Mesenteric fat pad (tissue), 1 donor: ENCODE results near the gene APOL6. TPM values are rescaled to one million over a fixed set of nuclear protein-coding genes. Genes with fewer than 3 reads are reported as not detected.
"Not testable (repeated sequence)": the region's sequence is repeated elsewhere in the genome, so short reads cannot be mapped to it uniquely, and the experiment has no call there.

Source experiments
- DNase-seq: peaks from one replicate; pipeline ENCODE4 v3.0.0-alpha.2; 2020; ENCODE audit warnings: low spot score
- total RNA-seq: library from RNA; stranded (reverse); fragmentation: NEBNext Ultra II Directional; extraction: Animal tissue kit (Norgen Biotek cat#: 25700); gene quantifications from one replicate; pipeline ENCODE4 v1.2.1, GENCODE V29; 2021
- donor health status: DM: yes; HTN: yes; CAD: no.

Gene APOL6
- total RNA-seq, 1 donor from 2014 or later: 99.8 TPM

DNA sequence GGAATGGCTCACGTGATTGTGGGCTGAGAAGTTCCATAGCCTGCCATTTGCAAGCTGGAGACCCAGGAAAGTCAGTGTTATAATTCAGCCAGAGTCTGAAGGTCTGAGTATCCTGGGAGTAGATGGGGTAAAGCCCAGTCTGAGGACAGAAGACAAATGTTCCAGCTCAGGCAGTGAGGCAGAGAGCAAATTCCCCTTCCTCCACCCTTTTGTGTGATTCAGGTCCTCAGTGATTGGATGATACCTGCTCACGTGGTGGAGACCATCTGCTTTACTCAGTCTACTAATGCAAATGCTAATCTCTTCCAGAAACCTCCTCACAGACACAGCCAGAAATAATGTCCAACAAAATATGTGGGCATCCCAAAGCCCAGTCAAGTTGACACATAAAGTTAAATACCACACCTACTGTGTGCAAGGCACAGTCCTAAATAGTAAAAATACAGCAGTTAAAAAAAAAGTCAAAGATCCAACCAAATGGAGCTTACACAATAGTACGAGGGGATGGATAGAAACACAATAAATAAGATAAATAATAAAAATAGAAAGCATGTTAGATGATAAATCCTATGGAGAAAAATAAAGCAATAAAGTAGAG, 13.2 kb upstream of the APOL6 start:
- DNase-seq: no peak

GRCh38 chr22:35637254-35637653, 11.0 kb upstream of the APOL6 start:
- peak; percentile 59 for DNase-seq

- DNase-seq: peak; percentile 33
Observed at GRCh38 chr22:35638001-35638400, 10.2 kb upstream of the APOL6 start.

DNA sequence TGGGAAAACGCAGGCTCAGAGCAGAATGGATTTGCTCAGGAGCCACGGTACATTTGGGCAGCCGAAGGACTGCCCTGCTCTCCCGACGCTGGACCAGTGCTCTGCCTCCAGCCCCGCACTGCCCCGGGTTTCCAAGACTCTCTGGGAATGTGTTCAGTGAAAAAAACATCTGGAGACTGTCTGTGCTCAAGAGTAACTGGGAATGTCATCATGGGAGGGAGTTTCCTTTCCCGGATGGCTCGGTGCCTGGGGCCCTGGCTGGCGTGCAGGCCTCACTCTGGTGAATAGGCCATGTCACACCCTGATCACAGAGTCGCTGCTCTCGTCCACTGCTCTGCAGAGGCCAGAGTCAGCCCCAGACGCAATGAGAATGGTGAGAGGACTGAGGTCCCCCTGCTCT, 9.8 kb upstream of the APOL6 start:
- peak; percentile 92 for DNase-seq

DNA sequence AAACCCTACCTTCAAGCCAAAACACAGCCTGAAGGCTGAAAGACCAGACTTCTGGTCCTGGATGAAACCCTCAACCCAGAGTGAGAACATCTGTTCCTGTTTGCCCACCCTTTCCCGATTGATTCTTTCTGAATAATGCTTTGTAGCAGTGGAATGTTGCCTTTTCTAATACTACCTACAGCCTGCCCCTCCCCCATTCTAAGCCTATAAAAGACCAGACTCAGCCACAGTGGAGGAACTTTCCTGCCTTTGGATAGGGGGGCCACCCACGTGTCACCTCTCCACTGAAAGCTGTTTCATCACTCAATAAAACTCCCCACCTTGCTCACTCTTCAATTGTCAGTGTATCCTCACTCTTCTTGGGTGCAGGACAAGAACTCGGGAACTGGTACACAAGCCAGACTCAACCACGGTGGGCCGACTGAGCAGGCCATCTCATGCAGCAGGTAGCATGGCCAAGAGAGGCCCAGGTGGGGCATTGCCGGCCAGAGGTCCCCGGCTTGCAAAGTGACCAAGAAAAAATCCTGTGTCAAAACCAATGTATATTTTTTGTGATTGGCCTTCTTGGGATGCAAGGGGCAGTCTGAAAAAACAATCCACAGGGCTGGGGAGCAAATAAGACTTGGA, 6.6 kb upstream of the APOL6 start:
- DNase-seq: peak; percentile 83

- DNase-seq: peak; percentile 83
Observed at GRCh38 chr22:35642305-35642741, 5.9 kb upstream of the APOL6 start.

- DNase-seq: peak; percentile 59
Observed at GRCh38 chr22:35643991-35644390, 4.3 kb upstream of the APOL6 start.

- no peak for DNase-seq
Observed at GRCh38 chr22:35645646-35646045, 2.6 kb upstream of the APOL6 start.

GRCh38 chr22:35649026-35649553, 844 bp downstream of the APOL6 start:
- DNase-seq: no peak

- no peak for DNase-seq
Observed at GRCh38 chr22:35649636-35650250, 1.5 kb downstream of the APOL6 start.

DNA sequence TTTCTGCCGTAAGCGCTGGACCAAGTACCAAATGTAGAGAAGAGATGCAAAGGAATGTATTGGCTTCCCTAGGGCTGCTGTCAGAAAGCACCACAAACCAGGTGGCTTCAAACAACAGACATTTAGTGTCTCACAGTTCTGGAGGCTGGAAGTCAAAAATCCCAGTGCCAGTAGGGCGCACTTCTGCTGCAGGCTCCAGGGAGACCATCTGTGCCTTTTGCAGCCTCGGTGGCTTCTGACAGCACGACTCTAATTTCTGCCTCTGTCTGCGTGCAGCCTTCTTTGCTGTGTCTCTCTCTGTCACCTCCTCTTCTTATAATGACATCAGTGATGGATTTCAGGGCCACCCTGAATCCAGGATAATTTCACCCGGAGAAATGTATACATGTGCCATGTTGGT, 2.8 kb downstream of the APOL6 start:
- DNase-seq: no peak

DNA sequence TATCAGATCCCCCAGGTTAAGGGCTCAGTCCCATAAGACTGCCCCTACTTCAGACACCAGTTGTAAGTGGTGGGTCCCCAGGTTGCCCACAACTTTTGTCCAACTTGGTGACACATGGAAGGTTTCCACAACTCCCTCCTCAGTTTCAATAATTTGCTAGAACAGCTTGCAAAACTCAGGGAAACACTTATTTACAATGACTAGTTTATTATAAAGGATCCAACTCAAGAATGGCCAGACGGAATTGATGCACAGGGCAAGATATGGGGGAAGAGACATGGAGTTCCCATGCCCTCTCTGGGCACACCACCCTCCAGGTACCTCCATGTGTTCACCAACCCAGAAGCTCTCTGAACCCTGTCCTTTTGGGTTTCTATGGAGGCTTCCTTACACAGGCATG, 5.6 kb downstream of the APOL6 start:
- no peak for DNase-seq

DNA sequence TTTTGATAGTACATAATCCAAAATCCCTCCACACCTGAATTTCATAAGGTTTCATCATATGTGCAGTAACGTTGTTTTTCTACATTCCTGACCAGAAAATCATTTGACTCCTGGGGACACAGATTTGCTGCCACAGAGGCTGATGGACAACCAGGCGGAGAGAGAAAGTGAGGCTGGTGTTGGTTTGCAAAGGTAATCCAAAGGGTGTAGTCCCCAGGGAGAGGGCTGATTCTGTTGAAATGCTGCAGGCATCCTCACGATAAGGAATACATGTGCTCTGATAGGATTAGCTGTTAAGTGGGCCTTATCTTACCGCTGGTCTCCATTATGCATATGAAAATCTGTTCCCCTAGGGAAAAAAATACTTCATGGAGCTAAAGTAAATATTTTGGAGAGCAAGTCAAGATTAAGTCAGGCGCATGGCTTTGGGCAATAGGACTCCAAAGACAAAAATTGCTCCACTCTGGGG, 8.1 kb downstream of the APOL6 start:
- no peak for DNase-seq

DNA sequence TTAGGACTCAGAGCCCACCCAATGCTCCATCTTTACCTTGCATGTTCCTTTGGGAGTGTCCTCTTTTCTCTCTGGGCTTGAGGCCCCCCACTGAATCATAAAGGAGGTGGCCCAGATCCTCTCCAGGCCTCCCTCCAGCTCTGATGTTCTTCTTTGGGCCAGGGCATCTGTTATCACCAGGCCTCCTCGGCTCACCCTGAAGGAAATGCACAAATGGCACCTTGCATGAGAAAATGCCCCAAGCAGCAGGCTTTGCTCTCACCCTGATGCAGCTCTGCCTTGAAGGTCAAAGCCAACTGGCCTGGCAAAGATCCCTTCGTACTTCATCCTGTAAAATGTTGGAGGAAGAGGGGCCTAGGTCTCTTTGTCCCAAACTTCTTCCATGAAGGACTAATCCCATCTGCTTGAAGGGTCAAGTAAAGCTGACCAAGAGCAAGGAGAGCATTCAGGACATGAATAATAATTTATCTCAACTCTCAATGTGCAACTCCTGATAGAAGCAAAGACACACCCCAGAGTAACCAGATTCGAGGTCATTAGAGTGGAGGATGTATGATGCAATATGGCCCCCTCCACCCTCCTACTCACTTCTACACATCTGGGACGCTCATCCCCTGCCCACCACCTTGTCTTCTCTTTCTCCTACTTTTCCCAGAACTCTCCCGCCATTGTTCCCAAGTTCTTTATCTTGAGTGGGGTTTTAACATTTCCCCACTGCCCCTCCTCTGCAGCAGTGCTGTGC, 9.5 kb downstream of the APOL6 start:
- DNase-seq: no peak

GRCh38 chr22:35660291-35661127, 12.3 kb downstream of the APOL6 start:
- DNase-seq: no peak

DNA sequence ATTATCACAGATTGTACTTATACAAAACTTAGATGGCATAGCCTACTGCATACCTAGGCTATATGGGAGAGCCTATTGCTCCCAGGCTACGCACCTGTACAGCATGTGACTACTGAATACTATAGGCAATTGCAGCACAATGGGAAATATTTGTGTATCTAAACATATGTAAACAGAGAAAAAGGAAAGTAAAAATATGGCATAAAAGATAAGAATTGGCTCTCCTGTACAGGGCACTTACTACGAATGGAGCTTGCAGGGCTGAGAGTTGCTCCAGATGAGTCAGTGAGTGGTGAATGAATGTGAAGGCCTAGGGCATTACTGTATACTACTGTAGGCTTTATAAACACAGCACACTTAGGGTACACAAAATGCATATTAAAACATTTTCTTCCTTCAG, 13.2 kb downstream of the APOL6 start:
- DNase-seq: no peak

GRCh38 chr22:35662914-35663313, 14.7 kb downstream of the APOL6 start:
- DNase-seq: no peak

DNA sequence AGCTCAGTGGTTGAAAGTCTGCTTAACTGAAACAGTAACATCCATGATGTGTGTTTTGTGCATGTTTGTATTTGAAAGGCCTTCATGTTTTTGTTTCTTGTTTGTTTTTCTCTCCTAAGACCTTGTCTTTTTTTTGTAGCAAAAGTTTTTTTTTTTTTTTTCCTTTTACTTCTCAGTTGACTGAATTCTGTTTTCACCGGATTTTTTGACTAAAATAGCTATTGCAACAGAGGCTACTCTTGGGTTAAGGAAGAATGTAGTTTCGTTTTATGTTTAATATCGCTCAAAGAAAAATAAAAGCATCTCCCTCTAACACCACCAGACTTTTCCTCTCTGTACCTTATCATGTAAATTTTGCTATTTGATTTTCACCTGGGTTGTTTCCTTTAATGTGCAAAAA, 15.1 kb downstream of the APOL6 start:
- DNase-seq: no peak

- no peak for DNase-seq
Observed at GRCh38 chr22:35664955-35665587, 16.8 kb downstream of the APOL6 start.

DNA sequence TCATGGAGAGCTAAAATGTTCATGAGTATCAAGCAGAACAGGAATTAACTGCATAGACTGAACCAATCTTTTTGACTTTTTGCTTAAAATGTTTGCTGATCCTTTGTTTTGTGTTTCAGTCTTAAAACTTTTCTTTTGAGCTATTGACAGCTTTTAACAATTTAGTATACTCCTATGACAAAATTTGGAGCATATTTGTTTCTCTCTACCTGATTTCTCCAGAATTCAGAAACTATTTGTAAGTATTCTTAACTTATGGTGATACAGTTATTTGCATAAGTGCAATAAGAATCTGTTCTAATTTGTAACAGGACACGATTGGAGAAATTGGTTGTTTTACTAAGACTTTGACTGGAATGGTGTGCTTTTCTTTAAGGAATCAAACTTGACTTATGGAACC, 18.5 kb downstream of the APOL6 start:
- not testable (repeated sequence) for DNase-seq
